ELF-1 (cell line): Measurements from ENCODE around the gene ZNF669.

ENCODE experiments used
- DNase-seq: peaks from one replicate; pipeline ENCODE4 v3.0.0-alpha.2; 2016; ENCODE audit warnings: low read depth, low spot score

ZNF669 gene

DNA sequence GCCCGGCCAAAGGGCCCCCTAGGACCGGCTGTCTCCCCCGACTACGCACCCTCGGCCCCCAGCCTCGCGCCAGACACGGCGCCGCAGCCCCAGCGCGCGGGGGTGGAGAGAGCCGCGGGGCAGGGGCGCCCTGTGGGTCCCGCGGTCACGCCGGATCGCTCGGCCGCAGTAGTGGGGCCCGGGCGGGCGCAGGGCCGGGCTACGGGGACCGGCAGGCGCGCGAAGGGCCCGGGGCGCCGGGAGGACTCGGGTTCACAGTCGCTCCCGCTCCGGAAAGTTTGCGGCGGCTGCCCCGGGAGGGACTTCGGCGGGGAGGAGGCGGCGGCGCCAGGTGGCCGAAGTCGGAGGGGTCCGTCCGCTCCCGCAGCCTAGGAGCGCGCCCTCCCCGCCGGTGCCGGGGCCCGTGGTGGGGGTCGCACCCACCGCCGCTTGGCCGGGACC, 7.1 kb upstream of the ZNF669 start:
- DNase-seq = no peak

DNA sequence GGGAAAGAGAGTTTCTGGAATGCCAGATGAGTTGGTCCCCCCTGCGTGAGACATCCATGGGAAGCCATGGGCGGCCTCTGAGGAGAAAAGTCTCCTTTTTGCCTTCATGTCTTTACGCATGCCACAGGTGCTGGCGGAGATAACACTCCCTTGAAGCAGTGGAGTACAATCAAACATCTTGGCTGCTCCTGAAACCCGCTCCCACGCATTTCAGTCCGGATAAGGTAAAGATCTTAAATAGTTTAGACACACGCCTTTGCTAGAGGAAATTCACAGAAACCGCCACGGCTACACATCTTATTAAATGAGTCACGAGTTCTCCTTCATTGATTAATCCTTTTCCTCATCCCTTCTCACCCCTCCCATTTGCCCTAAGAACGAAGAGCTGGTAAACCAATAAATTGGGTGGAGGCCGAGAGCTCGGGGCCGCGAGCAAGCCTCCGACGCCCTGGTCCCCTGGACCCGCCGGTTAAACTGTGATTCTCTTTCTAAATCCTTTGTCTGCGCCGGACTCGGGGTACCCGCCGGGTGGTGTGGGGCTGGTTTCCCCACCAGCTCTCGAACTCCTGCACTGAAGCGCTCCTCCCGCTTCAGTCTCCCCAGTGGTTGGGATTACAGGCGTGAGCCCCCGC, 6.6 kb upstream of the ZNF669 start:
- DNase-seq = no peak

GRCh38 chr1:247107694-247108093, 3.5 kb upstream of the ZNF669 start:
- no peak for DNase-seq

- DNase-seq = no peak
These were observed 1.8 kb upstream of the ZNF669 start for GRCh38 chr1:247105966-247106365.

- no peak for DNase-seq
These were observed 809 bp upstream of the ZNF669 start for GRCh38 chr1:247104965-247105364.

GRCh38 chr1:247102381-247102780, 1.8 kb downstream of the ZNF669 start:
- DNase-seq = no peak

DNA sequence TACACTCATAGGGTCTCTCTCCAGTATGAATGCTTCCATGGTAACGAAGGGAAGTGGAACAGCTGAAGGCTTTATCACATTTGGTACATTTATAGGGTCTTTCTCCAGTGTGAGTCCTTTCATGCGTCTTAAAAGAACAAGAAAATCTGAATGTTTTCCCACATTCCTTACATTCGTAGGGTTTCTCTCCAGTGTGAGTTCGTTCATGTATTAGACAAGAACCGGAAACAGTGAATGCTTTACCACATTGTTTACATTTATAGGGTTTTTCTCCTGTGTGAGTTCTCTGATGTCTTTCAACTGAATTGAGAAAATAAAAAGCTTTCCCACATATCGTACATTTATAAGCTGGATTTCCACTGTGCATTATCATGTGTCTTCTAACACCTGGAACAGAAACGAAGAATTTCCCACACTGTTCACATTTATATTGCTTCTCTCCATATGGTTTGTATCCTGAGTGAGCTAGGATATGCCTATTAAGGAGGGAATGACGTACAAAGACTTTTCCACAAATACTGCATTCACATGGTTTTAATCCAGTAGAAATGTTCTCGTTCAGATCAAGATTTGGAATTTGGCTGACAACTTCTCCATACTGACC, 3.4 kb downstream of the ZNF669 start:
- DNase-seq = no peak

GRCh38 chr1:247096958-247097357, 7.2 kb downstream of the ZNF669 start:
- no peak for DNase-seq

DNA sequence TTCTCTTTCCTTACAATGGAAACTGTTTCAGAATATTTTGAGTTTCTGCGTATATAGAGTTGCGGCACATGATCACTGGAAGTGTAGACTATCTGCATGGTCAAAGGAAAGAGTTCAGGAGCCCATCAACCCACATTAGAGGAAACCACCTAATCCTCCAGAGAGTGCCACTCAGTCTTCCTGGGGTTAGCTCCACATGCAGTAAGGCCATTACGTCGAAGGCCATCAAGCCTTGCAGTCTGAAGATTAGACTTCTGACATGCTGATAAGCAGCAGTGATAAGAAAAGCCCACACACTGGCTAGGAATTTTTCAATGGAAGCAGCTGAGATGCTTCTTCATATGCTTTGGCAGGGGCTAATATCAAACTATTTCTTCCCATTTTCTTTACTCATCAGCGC, 7.6 kb downstream of the ZNF669 start:
- DNase-seq = no peak

GRCh38 chr1:247096112-247096511, 8.0 kb downstream of the ZNF669 start:
- no peak for DNase-seq

GRCh38 chr1:247090455-247090854, 13.7 kb downstream of the ZNF669 start:
- DNase-seq = no peak

DNA sequence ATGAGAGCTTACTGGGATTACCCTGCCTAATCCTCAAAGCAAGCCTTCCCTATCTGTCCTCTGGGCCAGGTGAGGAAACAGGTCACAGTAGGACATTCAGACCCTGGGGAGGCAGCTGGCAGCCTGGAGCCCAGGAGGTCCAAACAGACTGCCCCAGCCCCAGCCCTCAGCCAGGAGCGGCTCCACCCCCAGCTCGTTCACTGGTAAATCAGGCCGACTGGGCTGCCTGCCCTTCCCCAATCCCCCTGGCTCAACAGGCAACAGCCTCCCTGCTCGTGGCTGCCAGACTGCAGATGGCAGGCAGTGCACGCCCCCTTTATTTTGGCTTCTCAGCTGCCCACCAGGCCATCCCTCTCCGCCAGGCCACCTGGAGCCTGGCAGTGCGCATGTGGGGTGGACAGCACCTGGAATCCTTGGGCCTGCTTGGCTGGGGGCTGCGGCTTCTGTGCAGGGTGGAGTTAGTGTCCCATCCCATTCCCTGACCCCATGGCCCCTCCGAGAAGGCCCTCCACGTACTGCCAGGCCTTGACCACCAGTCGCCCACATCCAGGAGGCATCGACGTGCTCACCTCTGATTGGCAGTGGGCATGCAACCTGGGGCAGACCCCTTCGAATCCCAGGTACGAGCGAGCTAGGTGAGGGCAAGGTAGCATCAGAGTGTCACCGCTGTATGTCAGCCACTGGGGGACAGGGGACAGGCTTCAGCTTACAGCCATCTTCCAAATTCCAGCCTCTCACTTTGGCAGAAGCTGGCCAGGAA, 14.4 kb downstream of the ZNF669 start:
- peak; percentile 18 for DNase-seq

- DNase-seq = no peak
These were observed 15.2 kb downstream of the ZNF669 start for GRCh38 chr1:247088967-247089366.

- DNase-seq = no peak
These were observed 16.9 kb downstream of the ZNF669 start for GRCh38 chr1:247087256-247087655.

DNA sequence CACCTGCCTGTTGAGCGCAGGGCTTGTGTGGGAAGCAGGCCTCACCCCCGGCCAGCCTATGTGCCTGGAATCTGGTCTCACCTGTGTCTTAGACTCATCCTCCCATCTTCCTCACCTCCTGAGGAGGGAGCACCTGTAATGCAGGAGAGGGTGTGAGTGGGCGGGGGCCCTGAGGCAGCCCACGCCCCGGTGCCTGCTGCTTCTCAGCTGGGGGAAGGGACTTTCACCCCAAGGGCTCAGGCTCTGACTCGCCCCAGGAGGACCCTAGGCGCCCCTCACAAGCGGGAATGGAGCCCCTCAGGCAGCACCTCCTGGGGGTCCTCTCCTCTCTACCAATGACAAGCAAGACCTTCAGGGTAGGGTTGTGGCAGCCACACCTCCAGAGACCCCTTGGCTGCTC, 18.8 kb downstream of the ZNF669 start:
- DNase-seq = no peak

DNA sequence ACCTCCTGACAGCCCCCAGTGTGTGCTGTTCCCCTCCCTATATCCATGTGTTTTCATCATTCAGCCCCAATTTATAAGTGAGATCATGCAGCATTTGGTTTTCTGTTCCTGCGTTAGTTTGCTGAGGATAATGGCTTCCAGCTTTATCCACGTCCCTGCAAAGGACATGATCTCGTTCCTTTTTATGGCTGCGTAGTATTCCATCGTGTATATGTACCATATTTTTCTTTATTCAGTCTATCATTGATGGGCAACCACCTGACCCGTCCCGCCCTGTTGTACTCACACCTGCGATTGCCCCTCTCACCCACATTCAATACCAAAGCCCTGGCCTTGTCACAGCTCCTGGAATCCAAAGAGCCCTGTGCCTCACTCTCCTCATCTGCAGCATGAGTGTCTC, 19.4 kb downstream of the ZNF669 start:
- no peak for DNase-seq

GRCh38 chr1:247079141-247079874, 24.8 kb downstream of the ZNF669 start:
- DNase-seq = peak; percentile 80

DNA sequence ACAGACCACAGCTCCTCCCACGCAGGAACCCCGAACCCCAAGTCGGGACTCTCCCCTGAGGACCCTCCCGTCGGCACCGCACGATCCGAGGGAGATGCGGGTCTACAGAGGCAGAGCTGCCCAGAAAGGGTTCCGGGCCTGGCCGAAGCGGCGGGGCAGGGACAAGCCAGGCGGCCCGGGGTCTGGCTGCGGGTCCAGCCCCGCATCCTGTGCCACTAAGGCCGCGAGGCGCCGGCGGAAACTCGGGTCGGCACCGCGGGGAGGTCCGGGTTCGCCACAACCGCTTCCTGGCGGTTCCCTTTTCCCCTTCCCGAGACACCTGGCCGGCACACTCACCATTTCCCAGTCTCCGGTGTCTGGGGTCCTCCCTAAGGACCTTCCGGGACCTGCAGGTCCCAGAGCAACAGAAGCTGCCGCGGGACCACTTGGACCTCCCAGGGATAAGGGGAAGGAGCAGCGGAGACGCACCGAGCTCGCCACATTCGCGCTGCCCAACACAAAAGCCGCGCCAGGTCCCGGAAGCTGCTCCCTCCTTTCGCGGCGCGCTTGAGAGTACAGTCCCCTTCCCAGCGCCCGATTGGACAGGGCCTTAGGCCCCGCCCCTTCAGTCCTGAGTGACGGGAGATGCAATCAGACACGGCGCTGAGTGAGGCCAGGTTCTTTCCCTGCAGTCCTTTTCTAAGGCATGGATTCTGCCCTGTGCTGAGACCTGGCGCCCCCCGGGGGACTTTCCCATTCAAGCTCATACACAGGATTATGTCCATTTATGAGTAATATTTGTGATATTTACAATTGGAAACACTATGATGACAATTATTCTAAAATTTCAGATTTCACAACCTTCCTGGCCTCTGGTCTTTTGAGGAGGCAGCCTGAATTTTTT, 25.7 kb downstream of the ZNF669 start, which contains the start of gene ZNF670:
ZNF670 (minus strand) TSS at position 554 of the 883 bp plus-strand sequence; CDS start at position 339, 215 bp downstream.
- DNase-seq = peak; percentile 99

GRCh38 chr1:247077876-247078257, 26.3 kb downstream of the ZNF669 start:
- DNase-seq = no peak

DNA sequence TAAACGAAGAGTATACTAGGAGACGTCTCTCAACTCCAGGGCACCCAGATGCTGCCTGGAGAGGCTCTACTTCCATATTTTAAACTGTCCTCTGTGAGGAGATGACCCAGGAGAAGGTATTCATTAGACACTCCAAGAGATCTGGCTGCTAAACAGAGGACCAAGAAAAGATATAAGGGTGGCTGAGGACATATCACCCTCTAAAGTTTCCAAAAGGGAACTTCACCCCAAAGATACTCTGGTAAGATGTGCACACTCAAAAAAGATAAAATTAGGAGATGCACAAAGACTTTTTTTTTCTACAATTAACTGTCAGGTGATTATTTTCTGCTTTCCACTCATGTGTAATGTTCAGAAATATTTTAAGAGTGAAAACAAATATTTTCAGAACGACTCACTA, 26.9 kb downstream of the ZNF669 start:
- DNase-seq = no peak

GRCh38 chr1:247070645-247071044, 33.5 kb downstream of the ZNF669 start:
- no peak for DNase-seq
